ENCODE measurements around the gene LGMN. TPM values are rescaled to one million over a fixed set of nuclear protein-coding genes. Genes with fewer than 3 reads are reported as not detected.
A peak's percentile ranks its signal among the peaks of the same experiment; 100 is the strongest.

LGMN gene
- total RNA-seq, 2 donors from 2014 or later, result 20.8 to 41.8 TPM

DNA sequence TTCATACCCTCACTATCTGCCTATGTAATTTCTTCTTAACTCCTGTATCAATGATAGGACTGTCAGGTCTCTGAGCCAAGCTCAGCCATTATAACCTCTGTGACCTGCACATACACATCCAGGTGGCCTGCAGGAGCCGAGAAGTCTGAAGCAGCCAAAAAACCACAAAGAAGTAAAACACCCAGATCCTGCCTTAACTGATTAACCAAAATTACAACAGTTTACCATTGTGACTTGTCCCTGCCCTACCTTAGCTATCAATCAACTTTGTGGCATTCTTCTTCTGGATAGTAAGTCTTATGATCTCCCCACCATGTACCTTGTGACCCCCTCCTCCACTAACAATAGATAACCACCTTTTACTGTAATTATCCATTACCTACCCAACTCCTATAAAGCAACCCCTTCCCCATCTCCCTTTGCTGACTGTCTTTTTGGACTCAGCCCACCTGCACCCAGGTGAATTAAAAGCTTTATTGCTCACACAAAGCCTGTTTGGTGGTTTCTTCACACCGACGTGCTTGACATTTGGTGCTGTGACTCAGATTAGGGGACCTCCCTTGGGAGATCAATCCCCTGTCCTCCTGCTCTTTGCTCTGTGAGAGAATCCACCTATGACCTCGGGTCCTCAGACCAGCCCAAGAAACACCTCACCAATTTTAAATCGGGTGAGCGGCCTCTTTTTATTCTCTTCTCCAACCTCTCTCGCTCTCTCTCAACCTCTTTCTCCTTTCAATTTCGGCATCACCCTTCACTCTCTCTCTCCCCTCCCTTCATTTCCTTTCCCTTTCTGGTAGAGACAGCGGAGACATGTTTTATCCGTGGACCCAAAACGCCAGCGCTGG is 11.5 kb upstream of the LGMN start:
- Histone ChIP-seq H3K9me3 (no peaks in the 10 kb centered on the region), H3K36me3 (replicated peaks in 1 of 2; ENCODE audit: insufficient read depth in 1 of 2, low read depth in 2 of 2) (no peaks in the 10 kb centered on the region), H3K4me3 (no peak overlapping the region), H3K4me1 (no peaks in the 10 kb centered on the region), H3K27ac (no peak overlapping the region), H3K27me3 (no peaks in the 10 kb centered on the region)
- 78 to 82% methylated on average over 12 of the region's 12 CpGs for WGBS, 2 donors
- DNase-seq, result no peak
- ATAC-seq, result no peak
- intact Hi-C loops (cut with DNase I), result no loop called here
- TF ChIP-seq, protein P1, sequence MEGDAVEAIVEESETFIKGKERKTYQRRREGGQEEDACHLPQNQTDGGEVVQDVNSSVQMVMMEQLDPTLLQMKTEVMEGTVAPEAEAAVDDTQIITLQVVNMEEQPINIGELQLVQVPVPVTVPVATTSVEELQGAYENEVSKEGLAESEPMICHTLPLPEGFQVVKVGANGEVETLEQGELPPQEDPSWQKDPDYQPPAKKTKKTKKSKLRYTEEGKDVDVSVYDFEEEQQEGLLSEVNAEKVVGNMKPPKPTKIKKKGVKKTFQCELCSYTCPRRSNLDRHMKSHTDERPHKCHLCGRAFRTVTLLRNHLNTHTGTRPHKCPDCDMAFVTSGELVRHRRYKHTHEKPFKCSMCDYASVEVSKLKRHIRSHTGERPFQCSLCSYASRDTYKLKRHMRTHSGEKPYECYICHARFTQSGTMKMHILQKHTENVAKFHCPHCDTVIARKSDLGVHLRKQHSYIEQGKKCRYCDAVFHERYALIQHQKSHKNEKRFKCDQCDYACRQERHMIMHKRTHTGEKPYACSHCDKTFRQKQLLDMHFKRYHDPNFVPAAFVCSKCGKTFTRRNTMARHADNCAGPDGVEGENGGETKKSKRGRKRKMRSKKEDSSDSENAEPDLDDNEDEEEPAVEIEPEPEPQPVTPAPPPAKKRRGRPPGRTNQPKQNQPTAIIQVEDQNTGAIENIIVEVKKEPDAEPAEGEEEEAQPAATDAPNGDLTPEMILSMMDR (IDR thresholded peaks at IDR 0.05), result no peak
- TF ChIP-seq POLR2A (IDR thresholded peaks at IDR 0.05), result no peak

DNA sequence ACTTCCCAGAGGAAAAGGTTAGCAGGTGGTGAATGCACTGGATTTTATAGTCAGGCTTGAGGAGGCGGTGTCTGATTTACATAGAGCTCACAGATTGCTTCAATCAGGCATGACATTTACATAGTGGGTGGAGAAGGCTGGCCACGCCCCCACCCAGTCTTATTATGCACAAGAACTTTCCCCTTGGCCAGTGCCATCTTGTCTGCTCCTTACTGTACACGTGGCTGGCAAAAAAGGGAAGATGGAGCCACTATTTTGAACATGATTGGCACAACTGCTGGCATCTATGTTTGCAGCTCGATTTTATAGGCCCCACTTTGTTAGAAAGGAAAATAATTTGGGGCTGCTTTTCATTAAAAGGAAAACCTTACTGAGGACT is 10.9 kb upstream of the LGMN start:
- DNase-seq (no peak), ATAC-seq (no peak)
- H3K27me3 ChIP-seq, result no peaks in the 10 kb centered on the region
- H3K36me3 ChIP-seq (replicated peaks in 1 of 2; ENCODE audit: insufficient read depth in 1 of 2, low read depth in 2 of 2), result no peaks in the 10 kb centered on the region
- intact Hi-C loops (cut with DNase I), result no loop called here
- TF ChIP-seq, protein P1 (IDR thresholded peaks at IDR 0.05), result no peak
- no peak for TF ChIP-seq POLR2A (IDR thresholded peaks at IDR 0.05)
- H3K9me3 ChIP-seq, result no peaks in the 10 kb centered on the region
- no peaks in the 10 kb centered on the region for H3K4me1 ChIP-seq
- no peak overlapping the region for H3K27ac ChIP-seq
- H3K4me3 ChIP-seq, result no peak overlapping the region
- WGBS, 2 donors, result 59 to 63% methylated on average over 4 of the region's 4 CpGs

DNA sequence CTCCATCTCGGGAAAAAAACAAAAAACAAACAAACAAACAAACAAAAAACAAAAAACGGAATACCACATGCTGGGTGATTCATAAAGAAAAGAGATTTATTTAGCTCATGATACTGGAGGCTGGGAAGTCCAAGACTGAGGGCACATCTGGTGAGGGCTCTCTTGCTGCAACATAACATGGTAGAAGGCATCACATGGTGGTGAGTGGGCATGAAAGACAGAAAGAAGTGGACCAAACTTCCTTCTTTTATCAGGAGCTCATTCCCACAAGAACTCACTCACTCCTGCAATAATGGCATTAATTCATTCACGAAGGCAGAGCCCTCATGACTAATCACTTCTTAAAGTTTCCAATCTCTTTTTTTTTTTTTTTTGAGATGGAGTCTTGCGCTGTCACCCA is 8.0 kb upstream of the LGMN start:
- no peak overlapping the region for H3K27ac ChIP-seq
- no peak for ATAC-seq
- no peak for DNase-seq
- WGBS, 2 donors, result 62 to 69% methylated on average over 4 of the region's 4 CpGs
- no peaks in the 10 kb centered on the region for H3K9me3 ChIP-seq
- no peaks in the 10 kb centered on the region for H3K27me3 ChIP-seq
- no peaks in the 10 kb centered on the region for H3K4me1 ChIP-seq
- intact Hi-C loops (cut with DNase I), result no loop called here
- no peaks in the 10 kb centered on the region for H3K36me3 ChIP-seq (replicated peaks in 1 of 2; ENCODE audit: insufficient read depth in 1 of 2, low read depth in 2 of 2)
- H3K4me3 ChIP-seq, result no peak overlapping the region
- no peak for TF ChIP-seq POLR2A (IDR thresholded peaks at IDR 0.05)
- TF ChIP-seq, protein P1 (IDR thresholded peaks at IDR 0.05), result no peak

DNA sequence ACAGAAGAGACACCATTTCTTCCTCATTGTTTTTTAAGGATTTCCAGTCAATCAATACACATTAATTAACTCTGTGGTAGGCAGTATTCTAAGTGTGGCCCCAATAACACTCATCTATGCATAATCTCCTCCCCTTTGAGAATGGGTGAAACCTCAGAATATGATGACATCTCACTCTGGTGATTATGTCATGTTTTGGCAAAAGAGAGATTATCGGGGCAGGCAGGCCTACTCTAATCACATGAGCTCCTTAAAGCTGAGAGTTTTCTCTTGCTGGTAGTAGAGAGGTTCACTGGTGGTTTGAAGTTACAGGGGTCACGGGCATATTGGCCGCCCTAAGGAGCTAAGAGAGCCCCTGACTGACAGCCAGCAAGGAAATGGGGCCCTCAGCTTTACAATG is 7.1 kb upstream of the LGMN start:
- WGBS, 2 donors, result 79 to 89% methylated on average over 3 of the region's 3 CpGs
- Histone ChIP-seq H3K4me3 (no peak overlapping the region), H3K27me3 (no peaks in the 10 kb centered on the region), H3K9me3 (no peaks in the 10 kb centered on the region), H3K27ac (peak overlapping the region in 1 of 4 donors; percentile 8), H3K4me1 (peaks cover 6% of the 10 kb centered on the region), H3K36me3 (replicated peaks in 1 of 2; ENCODE audit: insufficient read depth in 1 of 2, low read depth in 2 of 2) (no peaks in the 10 kb centered on the region)
- ATAC-seq (no peak), DNase-seq (no peak)
- no peak for TF ChIP-seq POLR2A (IDR thresholded peaks at IDR 0.05)
- TF ChIP-seq, protein P1 (IDR thresholded peaks at IDR 0.05), result no peak
- intact Hi-C loops (cut with DNase I), result no loop called here

DNA sequence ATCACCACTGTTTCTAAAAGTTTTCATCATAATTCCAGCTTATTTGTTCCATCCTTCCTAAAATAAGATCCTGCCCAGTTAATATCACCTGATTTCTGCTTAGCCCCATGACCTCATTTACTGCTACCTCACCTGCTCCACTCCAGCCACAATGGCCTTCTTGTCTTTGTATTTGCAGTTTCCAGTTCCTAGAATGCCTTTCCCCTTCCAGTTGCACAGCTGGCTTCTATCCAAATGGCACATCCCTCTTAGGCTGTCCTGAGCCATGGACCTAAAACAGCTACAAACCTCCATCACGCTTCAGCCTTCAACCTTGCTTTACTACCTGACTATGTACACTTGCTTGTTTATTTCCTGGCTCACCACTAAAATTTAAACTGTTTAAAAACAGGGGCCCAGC is 6.5 kb upstream of the LGMN start:
- H3K27me3 ChIP-seq, result no peaks in the 10 kb centered on the region
- intact Hi-C loops (cut with DNase I), result no loop called here
- no peak overlapping the region for H3K4me3 ChIP-seq
- peak in 1 of 3 donors; percentile 6 for TF ChIP-seq POLR2A (IDR thresholded peaks at IDR 0.05)
- TF ChIP-seq, protein P1 (IDR thresholded peaks at IDR 0.05), result no peak
- H3K36me3 ChIP-seq (replicated peaks in 1 of 2; ENCODE audit: insufficient read depth in 1 of 2, low read depth in 2 of 2), result no peaks in the 10 kb centered on the region
- H3K27ac ChIP-seq, result peak overlapping the region in 1 of 4 donors; percentile 8
- 55 to 64% methylated on average over 1 of the region's 1 CpG for WGBS, 2 donors
- H3K4me1 ChIP-seq, result peaks cover 6% of the 10 kb centered on the region
- no peaks in the 10 kb centered on the region for H3K9me3 ChIP-seq
- ATAC-seq (peak; percentile 62), DNase-seq (peak in 3 of 4 donors; percentile 18 to 41 (median 27))
